Left lung (tissue), 10 donors: ENCODE data around the gene GPR137C. TPM values are rescaled to one million over a fixed set of nuclear protein-coding genes. Genes with fewer than 3 reads are reported as not detected.
"Not testable (repeated sequence)": the region's sequence is repeated elsewhere in the genome, so short reads cannot be mapped to it uniquely, and the experiment has no call there.

ENCODE experiments used
- ATAC-seq: fragments of 200-7000 bp; cut with Tn5 transposase; one replicate; pipeline ENCODE4 v1.9.1; 2020; ENCODE audit warnings: moderate library complexity
- DNase-seq, 4 donors: peaks; one replicate each; pipeline ENCODE4 v3.0.0-alpha.2; 2013 to 2020
- H3K27ac ChIP-seq, 2 donors: fragments of 200-600 bp; sonication (generic) in 1 of 2; one replicate each; pipeline versions ENCODE4 v1.5.0 to v1.8.0; 2020 to 2021
- H3K27me3 ChIP-seq, 2 donors: fragments of 200-600 bp; sonication (generic) in 1 of 2; one replicate each; pipeline versions ENCODE4 v1.5.0 to v1.8.0; 2020 to 2021
- H3K36me3 ChIP-seq, 2 donors: fragments of 200-600 bp; sonication (generic) in 1 of 2; one replicate each; pipeline versions ENCODE4 v1.5.0 to v1.8.0; 2020 to 2021
- H3K4me1 ChIP-seq, 2 donors: fragments of 200-600 bp; one replicate each; pipeline ENCODE4 v1.8.0; 2021
- H3K4me3 ChIP-seq, 2 donors: fragments of 200-600 bp; sonication (generic) in 1 of 2; one replicate each; pipeline versions ENCODE4 v1.5.0 to v1.8.0; 2020 to 2021; ENCODE audit warnings: mild to moderate bottlenecking in 1 of 2
- H3K9me3 ChIP-seq, 2 donors: fragments of 200-600 bp; sonication (generic) in 1 of 2; one replicate each; pipeline versions ENCODE4 v1.5.0 to v1.8.0; 2020 to 2021
- intact Hi-C, 2 donors: fragments of 100-400 bp; cut with DNase I; formaldehyde crosslinking; loops; one replicate each; pipeline versions ENCODE4 v1.11.2 to v1.14.2; 2022
- polyA plus RNA-seq, 6 donors: library from polyadenylated mRNA; unstranded; fragments of 120-200 nt; gene quantifications; one replicate each; pipeline ENCODE4 v1.2.1, GENCODE V29; 2013; ENCODE audit not compliant: insufficient read length in 6 of 6
- total RNA-seq, 2 donors: library from RNA; stranded (reverse); fragmentation: NEBNext Ultra II Directional; extraction: Animal tissue kit (Norgen Biotek cat#: 25700); gene quantifications; one replicate each; pipeline ENCODE4 v1.2.1, GENCODE V29; 2021
- TF ChIP-seq, protein P1 (sequence below), 2 donors: fragments of 200-600 bp; sonication (generic) in 1 of 2; IDR thresholded peaks; one replicate each; pipeline versions ENCODE4 v1.5.0 to v1.8.0; 2021; ENCODE audit warnings: antibody characterized with exemption in 2 of 2
- donor health status: DM: no; HTN: yes; CAD: no.
- donor health status: DM: no; HTN: no; CAD: no.

The GPR137C gene
- total and polyA plus RNA-seq, 8 donors: 1.8 to 7.6 (median 6.9) TPM

DNA sequence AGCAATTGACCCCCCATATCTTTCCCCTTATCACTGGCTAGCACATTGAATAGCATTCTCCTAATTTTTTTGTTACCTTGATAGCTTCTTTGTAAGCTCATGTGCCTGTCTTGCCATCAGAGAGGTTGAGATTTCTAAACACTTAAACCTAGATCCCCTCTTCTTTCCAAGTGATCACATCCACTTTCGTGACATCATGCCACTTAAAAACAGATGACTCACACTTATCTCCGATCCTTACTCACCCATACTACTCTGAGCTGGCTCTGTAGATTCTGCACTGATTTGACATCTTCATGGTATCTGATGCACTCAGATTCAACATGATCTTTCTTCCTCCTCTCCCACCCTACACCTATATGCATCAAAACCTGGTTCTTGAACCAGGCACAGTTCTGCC, 10.5 kb downstream of the GPR137C start:
- no peak overlapping the region for H3K27ac ChIP-seq
- no peaks in the 10 kb centered on the region for H3K36me3 ChIP-seq
- ATAC-seq (no peak), DNase-seq (no peak)
- H3K4me3 ChIP-seq: no peak overlapping the region
- TF ChIP-seq, protein P1, sequence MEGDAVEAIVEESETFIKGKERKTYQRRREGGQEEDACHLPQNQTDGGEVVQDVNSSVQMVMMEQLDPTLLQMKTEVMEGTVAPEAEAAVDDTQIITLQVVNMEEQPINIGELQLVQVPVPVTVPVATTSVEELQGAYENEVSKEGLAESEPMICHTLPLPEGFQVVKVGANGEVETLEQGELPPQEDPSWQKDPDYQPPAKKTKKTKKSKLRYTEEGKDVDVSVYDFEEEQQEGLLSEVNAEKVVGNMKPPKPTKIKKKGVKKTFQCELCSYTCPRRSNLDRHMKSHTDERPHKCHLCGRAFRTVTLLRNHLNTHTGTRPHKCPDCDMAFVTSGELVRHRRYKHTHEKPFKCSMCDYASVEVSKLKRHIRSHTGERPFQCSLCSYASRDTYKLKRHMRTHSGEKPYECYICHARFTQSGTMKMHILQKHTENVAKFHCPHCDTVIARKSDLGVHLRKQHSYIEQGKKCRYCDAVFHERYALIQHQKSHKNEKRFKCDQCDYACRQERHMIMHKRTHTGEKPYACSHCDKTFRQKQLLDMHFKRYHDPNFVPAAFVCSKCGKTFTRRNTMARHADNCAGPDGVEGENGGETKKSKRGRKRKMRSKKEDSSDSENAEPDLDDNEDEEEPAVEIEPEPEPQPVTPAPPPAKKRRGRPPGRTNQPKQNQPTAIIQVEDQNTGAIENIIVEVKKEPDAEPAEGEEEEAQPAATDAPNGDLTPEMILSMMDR (IDR thresholded peaks at IDR 0.05): no peak
- no peaks in the 10 kb centered on the region for H3K4me1 ChIP-seq
- intact Hi-C loops: no loop called here
- H3K9me3 ChIP-seq: peaks cover 0 to 4% of the 10 kb centered on the region in 2 donors
- no peaks in the 10 kb centered on the region for H3K27me3 ChIP-seq

GRCh38 chr14:52568454-52568853, 15.8 kb downstream of the GPR137C start:
- H3K27me3 ChIP-seq, DNase-seq, H3K4me3 ChIP-seq, H3K36me3 ChIP-seq, H3K4me1 ChIP-seq, H3K27ac ChIP-seq, intact Hi-C loops, ATAC-seq: not testable (repeated sequence)
- H3K9me3 ChIP-seq: peaks cover 0 to 37% of the 10 kb centered on the region in 2 donors

DNA sequence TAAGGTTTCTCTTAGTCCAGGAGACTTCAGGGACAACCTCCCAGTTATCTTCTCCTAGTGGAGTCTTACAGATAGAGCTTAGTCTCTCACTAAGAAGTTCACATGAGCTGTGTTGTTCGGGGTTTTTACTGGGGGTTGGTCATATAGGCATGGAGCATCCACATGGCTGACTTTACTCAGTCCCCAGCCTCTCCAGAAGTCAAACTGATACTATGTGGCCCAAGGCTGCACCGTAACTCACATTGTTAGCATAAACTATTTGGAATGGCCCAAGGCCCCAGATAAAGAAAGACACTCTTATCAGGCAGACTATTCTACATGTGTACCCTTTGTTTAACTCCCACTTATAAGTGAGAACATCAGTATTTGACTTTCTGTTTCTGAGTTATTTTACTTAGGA, 23.2 kb downstream of the GPR137C start:
- Histone ChIP-seq H3K4me1 (no peaks in the 10 kb centered on the region), H3K36me3 (no peaks in the 10 kb centered on the region), H3K9me3 (peaks cover 0 to 30% of the 10 kb centered on the region in 2 donors), H3K4me3 (no peak overlapping the region), H3K27me3 (no peaks in the 10 kb centered on the region), H3K27ac (no peak overlapping the region)
- intact Hi-C loops: no loop called here
- DNase-seq: no peak
- TF ChIP-seq, protein P1 (IDR thresholded peaks at IDR 0.05): no peak
- no peak for ATAC-seq

- Histone ChIP-seq H3K27ac (no peak overlapping the region), H3K4me3 (no peak overlapping the region), H3K36me3 (no peaks in the 10 kb centered on the region), H3K9me3 (no peaks in the 10 kb centered on the region), H3K27me3 (no peaks in the 10 kb centered on the region), H3K4me1 (no peaks in the 10 kb centered on the region)
- intact Hi-C loops: no loop called here
- DNase-seq (no peak), ATAC-seq (no peak)
- TF ChIP-seq, protein P1 (IDR thresholded peaks at IDR 0.05): no peak
Measured at GRCh38 chr14:52583544-52583943, 30.9 kb downstream of the GPR137C start.

DNA sequence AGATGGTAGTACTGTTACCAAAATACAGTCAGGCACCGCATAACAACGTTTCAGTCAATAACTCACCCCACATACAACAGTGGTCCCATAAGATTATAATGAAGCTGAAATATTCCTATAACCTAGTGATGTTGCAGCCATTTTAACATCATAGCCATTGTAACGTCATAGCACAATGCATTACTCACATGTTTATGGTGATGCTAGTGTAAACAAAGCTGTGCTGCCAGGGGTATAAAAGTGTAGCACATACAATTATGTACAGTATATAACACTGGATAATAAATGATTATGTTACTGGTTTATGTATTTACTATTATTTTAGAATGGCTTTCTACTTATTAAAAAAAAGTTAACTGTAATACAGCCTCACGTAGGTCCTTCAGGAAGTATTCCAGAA, 37.0 kb downstream of the GPR137C start:
- intact Hi-C loops: no loop called here
- TF ChIP-seq, protein P1 (IDR thresholded peaks at IDR 0.05): no peak

DNA sequence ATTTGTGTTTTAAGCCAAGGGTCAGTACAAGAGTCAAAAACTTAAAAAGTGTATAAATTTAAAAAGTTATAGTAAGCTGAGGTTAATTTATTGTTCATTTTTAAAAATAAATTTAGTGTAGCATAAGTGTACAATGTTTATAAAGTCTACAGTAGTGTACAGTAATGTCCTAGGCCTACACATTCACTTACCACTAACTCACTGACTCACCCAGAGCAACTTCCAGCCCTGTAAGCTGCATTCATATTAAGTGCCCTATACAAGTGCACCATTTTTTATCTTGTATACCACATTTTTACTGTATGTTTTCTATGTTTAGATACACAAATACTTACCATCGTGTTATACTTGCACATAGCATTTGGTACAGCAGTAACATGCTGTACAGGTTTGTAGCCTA, 37.7 kb downstream of the GPR137C start:
- no peaks in the 10 kb centered on the region for H3K36me3 ChIP-seq
- ATAC-seq: no peak
- H3K27ac ChIP-seq: no peak overlapping the region
- TF ChIP-seq, protein P1 (IDR thresholded peaks at IDR 0.05): no peak
- no peaks in the 10 kb centered on the region for H3K4me1 ChIP-seq
- no peak for DNase-seq
- peaks cover 0 to 3% of the 10 kb centered on the region in 2 donors for H3K9me3 ChIP-seq
- intact Hi-C loops: no loop called here
- no peak overlapping the region for H3K4me3 ChIP-seq
- no peaks in the 10 kb centered on the region for H3K27me3 ChIP-seq

More for the DNA sequence above, 37.0 kb downstream of the GPR137C start:
- DNase-seq: no peak
- H3K4me3 ChIP-seq: no peak overlapping the region
- H3K27ac ChIP-seq: no peak overlapping the region
- no peaks in the 10 kb centered on the region for H3K4me1 ChIP-seq
- H3K27me3 ChIP-seq: no peaks in the 10 kb centered on the region
- peaks cover 0 to 3% of the 10 kb centered on the region in 2 donors for H3K9me3 ChIP-seq
- no peaks in the 10 kb centered on the region for H3K36me3 ChIP-seq
- ATAC-seq: no peak
